Testis (tissue), 3 donors: ENCODE results near the gene PCDHA1. TPM values are rescaled to one million over a fixed set of nuclear protein-coding genes. Genes with fewer than 3 reads are reported as not detected.
"Not testable (repeated sequence)": the region's sequence is repeated elsewhere in the genome, so short reads cannot be mapped to it uniquely, and the experiment has no call there.

Experiments
- DNase-seq: peaks from one replicate; pipeline ENCODE4 v3.0.0-alpha.2; 2019
- H3K27ac ChIP-seq, 2 donors: fragments of 200-600 bp; sonication (generic); one replicate each; pipeline ENCODE4 v1.5.1; 2019
- H3K27me3 ChIP-seq: fragments of 200-600 bp; sonication (generic); one replicate; pipeline ENCODE4 v1.5.1; 2019
- H3K36me3 ChIP-seq: fragments of 200-600 bp; sonication (generic); one replicate; pipeline ENCODE4 v1.5.1; 2017; ENCODE audit warnings: low read depth; ENCODE audit errors: missing control alignments
- H3K4me1 ChIP-seq: fragments of 200-600 bp; sonication (generic); one replicate; pipeline ENCODE4 v1.5.1; 2019
- H3K4me3 ChIP-seq, 2 donors: fragments of 200-600 bp; sonication (generic); one replicate each; pipeline ENCODE4 v1.5.1; 2017 to 2019
- H3K9me3 ChIP-seq: fragments of 200-600 bp; sonication (generic); one replicate; pipeline ENCODE4 v1.5.1; 2017
- CTCF ChIP-seq, 3 experiments: fragments of 450-650 bp in 2 of 3; fragments of 200-600 bp in 1 of 3; sonication (generic) in 1 of 3; IDR thresholded peaks; one replicate each; pipeline ENCODE4 v1.5.1; 2016 to 2019; ENCODE audit warnings: antibody characterized with exemption in 3 of 3, mild to moderate bottlenecking in 2 of 3, moderate library complexity in 1 of 3
- POLR2A ChIP-seq: fragments of 450-650 bp; IDR thresholded peaks from one replicate; pipeline ENCODE4 v1.6.1; 2017; ENCODE audit warnings: antibody characterized with exemption, mild to moderate bottlenecking, moderate library complexity
- WGBS, 2 donors: methylation state at CpG; one replicate each; pipeline ENCODE4 v1.1.5; 2018; 5-methylcytosine and 5-hydroxymethylcytosine counted together
- intact Hi-C: fragments of 100-400 bp; cut with DNase I; formaldehyde crosslinking; loops from one replicate; pipeline ENCODE4 v1.15.1; 2023; ENCODE audit warnings: low total_unique reads
- polyA plus RNA-seq: library from polyadenylated mRNA; stranded (reverse); fragments of 350-450 nt; fragmentation: Illumina TruSeq; extraction: RNeasy Lipid Tissue Mini Kit (QIAGEN cat#74804); gene quantifications from one replicate; pipeline ENCODE4 v1.2.3, GENCODE V29; 2014; ENCODE audit warnings: low read depth, low replicate concordance; ENCODE audit not compliant: insufficient read depth
- total RNA-seq, 2 donors: library from RNA; depleted of rRNA; stranded (reverse); fragments of >200 nt; gene quantifications; one replicate each; pipeline ENCODE4 v1.2.3, GENCODE V29; 2016

PCDHA1 gene
- total and polyA plus RNA-seq, 3 donors from 2014 or later = 1.7 to 2.6 (median 1.8) TPM

GRCh38 chr5:140835622-140836510 lies 49.9 kb downstream of the PCDHA1 start:
- Histone ChIP-seq H3K4me1 (no peaks in the 10 kb centered on the region), H3K36me3 (no peaks in the 10 kb centered on the region), H3K27me3 (no peaks in the 10 kb centered on the region), H3K27ac (no peak overlapping the region), H3K4me3 (peak overlapping the region in 1 of 2 donors; percentile 6), H3K9me3 (no peaks in the 10 kb centered on the region)
- TF ChIP-seq POLR2A = no peak
- TF ChIP-seq CTCF (IDR thresholded peaks at IDR 0.05) = no peak
- 29 to 48% methylated on average over 34 to 92 of the region's 103 CpGs for WGBS, 2 donors
- intact Hi-C loops = no loop called here
- no peak for DNase-seq

- Histone ChIP-seq H3K4me3 (peak within 1 kb of the TSS in 1 of 2 donors; percentile 9), H3K9me3 (no peaks in the 10 kb centered on the region), H3K4me1 (no peaks in the 10 kb centered on the region), H3K27me3 (no peaks in the 10 kb centered on the region), H3K27ac (no peak within 1 kb of the TSS), H3K36me3 (no peaks in the 10 kb centered on the region)
- TF ChIP-seq POLR2A (no peak), CTCF (IDR thresholded peaks at IDR 0.05) (peak in 2 of 3 experiments; percentile 26 to 39)
- WGBS, 2 donors = 13 to 18% methylated on average over 41 to 47 of the region's 47 CpGs
- intact Hi-C loops = no loop called here
- peak; percentile 72 for DNase-seq
These were observed 55.3 kb downstream of the PCDHA1 start, which contains the start of gene PCDHA8 for GRCh38 chr5:140840978-140841962. PCDHA8 (plus strand) TSS chr5:140841187; CDS start chr5:140841322, 135 bp downstream.

GRCh38 chr5:140842798-140843733 lies 57.1 kb downstream of the PCDHA1 start:
- H3K27ac ChIP-seq = no peak overlapping the region
- no peaks in the 10 kb centered on the region for H3K9me3 ChIP-seq
- H3K4me1 ChIP-seq = no peaks in the 10 kb centered on the region
- intact Hi-C loops = no loop called here
- DNase-seq = no peak
- no peak for TF ChIP-seq POLR2A
- TF ChIP-seq CTCF (IDR thresholded peaks at IDR 0.05) = no peak
- no peaks in the 10 kb centered on the region for H3K27me3 ChIP-seq
- H3K4me3 ChIP-seq = no peak overlapping the region
- no peaks in the 10 kb centered on the region for H3K36me3 ChIP-seq
- 24 to 33% methylated on average over 56 to 74 of the region's 87 CpGs for WGBS, 2 donors

GRCh38 chr5:140848139-140849102 lies 62.5 kb downstream of the PCDHA1 start, which contains the start of gene PCDHA9:
PCDHA9 (plus strand) TSS chr5:140848382; CDS start chr5:140848496, 114 bp downstream.
- H3K9me3 ChIP-seq, H3K36me3 ChIP-seq, H3K27me3 ChIP-seq, H3K4me3 ChIP-seq, H3K27ac ChIP-seq, intact Hi-C loops, H3K4me1 ChIP-seq, DNase-seq: not testable (repeated sequence)
- 11 to 17% methylated on average over 11 to 36 of the region's 48 CpGs for WGBS, 2 donors

GRCh38 chr5:140849831-140850634 lies 64.1 kb downstream of the PCDHA1 start:
- not testable (repeated sequence) for H3K9me3 ChIP-seq

More at GRCh38 chr5:140849831-140850634, 64.1 kb downstream of the PCDHA1 start:
- intact Hi-C loops, H3K4me1 ChIP-seq, DNase-seq, H3K36me3 ChIP-seq, H3K27me3 ChIP-seq, H3K27ac ChIP-seq: not testable (repeated sequence)
- WGBS, 2 donors = 16 to 38% methylated on average over 18 to 76 of the region's 101 CpGs
- H3K4me3 ChIP-seq = peak overlapping the region in 1 of 2 donors; percentile 32
